Stimulated activated CD4-positive, alpha-beta T cell treated with anti-CD3 and anti-CD28 coated beads, Interleukin-12 subunit alpha, Interleukin-12 subunit beta, amount 100 ng/mL, for 4 hours (primary cell): ENCODE measurements around the gene FANCL.
"Not testable (repeated sequence)": the region's sequence is repeated elsewhere in the genome, so short reads cannot be mapped to it uniquely, and the experiment has no call there.

ENCODE experiments used
- DNase-seq: peaks from one replicate; pipeline ENCODE4 v3.0.0-alpha.2; 2020

Gene FANCL

DNA sequence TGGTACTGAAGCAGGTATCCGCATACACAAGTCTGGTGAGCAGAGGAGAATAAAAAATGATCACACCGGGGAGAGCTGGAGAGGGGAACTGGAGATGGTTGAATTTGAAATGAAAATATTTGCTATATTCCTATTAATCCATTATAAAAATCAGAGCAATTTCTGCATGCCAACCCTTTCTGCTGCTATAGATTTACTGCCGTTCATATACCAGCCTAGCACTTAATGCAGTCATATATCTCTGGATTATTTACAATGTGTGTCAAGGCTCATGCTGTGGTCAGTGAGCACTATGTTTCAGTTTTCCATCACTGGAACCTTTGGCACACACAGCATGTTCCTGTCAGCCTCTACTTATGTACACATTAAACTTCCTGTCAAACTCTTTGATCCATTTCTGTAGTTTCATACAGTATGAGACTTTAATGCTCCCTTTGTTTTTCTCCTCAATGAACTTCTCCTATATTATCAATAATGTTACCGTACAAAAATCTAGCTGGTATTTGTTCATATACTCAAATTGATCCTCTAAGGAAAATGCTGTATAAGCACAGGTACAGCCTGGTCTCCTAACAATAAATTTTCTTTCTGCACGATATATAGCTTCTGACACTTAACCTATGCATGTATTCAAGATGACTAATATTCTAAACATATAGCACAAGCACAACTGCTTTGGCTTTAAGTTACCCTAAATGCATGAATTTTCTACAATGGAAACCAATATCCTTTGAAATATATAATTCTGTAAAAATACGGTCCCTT lies 36.7 kb downstream of the FANCL start:
- DNase-seq: no peak

DNA sequence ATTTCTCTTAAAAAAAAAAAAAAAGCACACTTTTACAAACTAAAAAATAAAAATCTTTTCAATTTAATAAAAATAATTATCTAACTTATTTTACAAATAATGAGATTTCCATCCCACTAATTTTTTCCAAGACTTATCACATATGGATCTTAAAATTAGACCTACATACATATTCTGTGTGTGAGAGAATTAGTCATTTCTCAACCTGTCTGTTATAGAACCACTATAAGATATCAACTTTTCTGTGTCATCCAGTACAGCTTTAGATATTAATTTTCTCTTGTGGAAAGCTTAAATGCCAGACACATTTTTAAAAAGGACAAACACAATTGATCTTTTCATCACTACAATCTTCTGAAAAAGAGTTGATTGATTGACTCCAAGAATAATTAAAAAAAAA lies 38.1 kb downstream of the FANCL start:
- no peak for DNase-seq

DNA sequence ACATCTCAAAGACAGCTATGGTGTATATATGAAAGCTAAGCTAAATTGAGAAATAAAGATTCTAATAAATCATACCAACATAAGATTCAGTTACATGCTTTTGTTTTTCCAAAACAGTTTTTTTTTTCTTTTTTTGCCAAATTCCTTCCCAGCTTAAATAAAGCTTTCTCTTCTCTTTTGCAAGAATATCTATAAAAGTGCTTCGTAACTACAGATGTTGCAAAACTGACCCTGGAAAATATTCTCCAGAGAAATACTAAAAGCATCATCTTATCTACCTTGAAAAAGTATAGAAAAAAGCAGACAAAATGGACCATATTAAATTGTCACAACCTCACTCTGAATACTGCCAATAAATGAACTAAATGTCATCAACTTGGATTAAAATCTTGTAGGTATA lies 38.7 kb downstream of the FANCL start:
- no peak for DNase-seq

DNA sequence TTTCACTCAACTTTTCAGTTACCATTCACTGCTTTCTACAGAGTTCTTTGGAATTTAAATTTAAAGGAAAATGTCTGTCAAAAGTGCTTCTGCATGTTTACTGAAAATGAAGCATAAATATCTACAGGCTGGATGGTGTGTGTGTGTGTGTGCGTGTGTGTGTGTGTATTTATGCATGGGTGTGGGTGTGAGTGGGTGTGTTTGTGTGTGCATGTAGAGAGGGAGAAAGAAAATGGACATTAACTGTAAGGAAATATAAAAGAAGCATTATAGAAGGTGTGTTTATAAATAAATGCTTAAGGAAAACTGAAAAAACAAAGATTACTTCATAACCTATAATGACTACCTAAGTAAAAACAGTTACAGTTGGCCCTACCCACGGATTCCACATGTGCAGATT lies 43.2 kb downstream of the FANCL start:
- no peak for DNase-seq

DNA sequence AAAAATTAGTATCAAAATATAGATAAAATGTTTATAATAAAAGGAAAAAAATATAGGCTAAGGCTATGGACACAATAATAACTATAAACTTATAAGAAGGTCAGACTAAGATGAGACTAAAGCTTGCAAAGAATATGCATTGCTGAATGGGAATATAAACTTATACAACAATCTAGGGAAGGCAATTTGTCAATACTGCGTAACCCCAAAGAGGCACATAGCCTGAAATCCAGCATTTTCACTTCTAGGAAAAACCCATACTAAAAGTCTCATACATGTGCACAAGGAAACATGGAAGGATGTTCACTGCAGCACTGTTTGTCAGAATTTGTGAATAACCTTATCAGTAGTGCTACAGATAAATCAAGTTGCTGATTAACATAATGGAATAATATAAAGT lies 45.5 kb downstream of the FANCL start:
- no peak for DNase-seq

DNA sequence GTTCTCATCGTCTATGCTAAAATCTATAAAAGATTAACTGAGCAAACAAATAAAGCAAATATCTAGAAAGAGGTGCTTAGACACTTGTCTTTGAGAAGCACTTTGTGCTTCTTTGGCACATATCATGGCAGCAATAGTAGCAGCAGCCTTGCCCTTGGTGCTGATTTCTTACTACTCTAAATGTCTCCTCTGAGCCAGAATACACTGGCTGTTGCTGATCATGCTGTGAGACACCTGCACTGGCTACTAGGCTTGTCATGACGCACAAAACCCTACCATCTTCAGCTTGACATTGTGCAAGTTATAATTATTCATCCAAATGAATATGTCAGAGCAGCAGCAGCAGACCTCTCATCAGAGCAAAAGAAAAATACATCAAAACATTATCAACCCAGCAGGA lies 46.7 kb downstream of the FANCL start:
- DNase-seq: no peak

DNA sequence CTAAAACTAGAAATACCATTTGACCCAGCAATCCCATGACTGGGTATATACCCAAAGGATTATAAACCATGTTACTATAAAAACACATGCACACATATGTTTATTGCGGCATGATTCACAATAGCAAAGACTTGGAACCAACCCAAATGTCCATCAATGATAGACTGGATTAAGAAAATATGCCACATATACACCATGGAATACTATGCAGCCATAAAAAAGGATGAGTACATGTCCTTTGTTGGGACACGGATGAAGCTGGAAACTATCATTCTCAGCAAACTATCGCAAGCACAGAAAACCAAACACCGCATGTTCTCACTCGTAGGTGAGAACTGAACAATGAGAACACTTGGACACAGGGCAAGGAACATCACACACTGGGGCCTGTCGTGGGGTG lies 54.1 kb downstream of the FANCL start:
- DNase-seq: not testable (repeated sequence)

DNA sequence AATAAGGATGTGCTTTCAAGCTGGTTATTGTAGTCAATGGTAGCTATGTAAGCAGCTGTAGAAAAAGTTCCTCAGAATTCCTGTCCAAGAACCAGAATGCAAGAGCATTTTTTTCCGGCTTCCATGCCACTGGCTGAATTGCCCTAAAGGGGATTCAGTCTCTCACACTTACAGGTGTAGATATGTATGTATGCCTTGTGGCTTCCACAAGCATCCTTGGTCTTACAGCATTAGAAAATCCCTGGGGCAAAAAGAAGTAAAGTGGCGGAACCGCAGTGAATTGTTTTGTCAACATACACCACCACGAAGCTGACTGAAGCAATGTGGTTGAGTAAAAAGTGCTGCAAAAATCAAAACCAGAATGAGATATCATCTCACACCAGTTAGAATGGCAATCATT lies 54.6 kb downstream of the FANCL start:
- no peak for DNase-seq

DNA sequence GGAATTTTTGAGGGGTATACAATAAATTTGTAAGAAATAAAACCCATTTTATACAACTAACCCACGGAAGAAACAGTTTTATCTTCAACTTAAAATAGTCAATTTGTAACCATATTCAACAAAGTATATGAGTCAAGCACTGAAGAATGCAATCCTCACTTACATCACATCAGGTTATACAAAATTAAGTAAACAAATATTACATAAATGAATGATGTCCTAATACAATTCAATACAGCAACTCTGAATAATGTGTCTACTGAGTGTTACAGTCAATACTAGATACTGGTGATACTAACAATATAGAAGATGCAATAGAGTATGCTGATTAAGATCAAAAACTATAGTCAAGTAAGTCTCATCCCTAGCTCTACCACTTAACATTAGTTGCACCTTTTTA lies 58.6 kb downstream of the FANCL start:
- no peak for DNase-seq

DNA sequence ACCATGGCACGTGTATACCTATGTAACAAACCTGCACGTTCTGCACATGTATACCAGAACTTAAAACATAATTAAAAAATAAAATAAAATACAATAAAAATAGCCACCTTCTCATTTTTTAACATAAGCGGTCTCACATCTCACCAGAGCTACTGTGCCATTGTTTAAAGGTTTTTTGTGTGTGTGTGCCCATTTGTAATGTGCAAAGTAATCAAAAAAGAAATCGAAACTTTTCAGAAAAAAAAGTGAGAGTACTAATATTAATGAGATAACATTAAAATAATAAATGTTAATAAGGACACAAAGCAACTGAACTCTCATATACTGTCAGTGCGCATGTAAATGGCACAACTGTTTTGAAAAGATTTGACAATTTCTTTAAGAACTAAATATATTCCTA lies 60.5 kb downstream of the FANCL start:
- no peak for DNase-seq

DNA sequence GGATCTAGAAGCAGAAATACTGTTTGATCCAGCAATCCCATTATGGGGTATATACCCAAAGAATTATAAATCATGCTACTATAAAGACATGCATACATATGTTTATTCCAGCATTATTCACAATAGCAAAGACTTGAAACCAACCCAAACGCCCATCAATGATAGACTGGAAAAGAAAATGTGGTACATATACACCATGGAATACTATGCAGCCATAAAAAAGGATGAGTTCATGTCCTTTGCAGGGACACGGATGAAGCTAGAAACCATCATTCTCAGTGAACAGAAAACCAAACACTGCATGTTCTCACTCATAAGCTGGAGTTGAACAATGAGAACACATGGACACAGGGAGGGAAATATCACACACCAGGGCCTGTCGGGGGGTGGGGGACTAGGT lies 61.0 kb downstream of the FANCL start:
- not testable (repeated sequence) for DNase-seq

DNA sequence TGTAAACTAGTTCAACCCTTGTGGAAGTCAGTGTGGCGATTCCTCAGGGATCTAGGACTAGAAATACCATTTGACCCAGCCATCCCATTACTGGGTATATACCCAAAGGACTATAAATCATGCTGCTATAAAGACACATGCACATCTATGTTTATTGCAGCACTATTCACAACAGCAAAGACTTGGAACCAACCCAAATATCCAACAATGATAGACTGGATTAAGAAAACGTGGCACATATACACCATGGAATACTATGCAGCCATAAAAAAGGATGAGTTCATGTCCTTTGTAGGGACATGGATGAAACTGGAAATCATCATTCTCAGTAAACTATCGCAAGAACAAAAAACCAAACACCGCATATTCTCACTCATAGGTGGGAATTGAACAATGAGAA lies 63.9 kb downstream of the FANCL start:
- DNase-seq: not testable (repeated sequence)

DNA sequence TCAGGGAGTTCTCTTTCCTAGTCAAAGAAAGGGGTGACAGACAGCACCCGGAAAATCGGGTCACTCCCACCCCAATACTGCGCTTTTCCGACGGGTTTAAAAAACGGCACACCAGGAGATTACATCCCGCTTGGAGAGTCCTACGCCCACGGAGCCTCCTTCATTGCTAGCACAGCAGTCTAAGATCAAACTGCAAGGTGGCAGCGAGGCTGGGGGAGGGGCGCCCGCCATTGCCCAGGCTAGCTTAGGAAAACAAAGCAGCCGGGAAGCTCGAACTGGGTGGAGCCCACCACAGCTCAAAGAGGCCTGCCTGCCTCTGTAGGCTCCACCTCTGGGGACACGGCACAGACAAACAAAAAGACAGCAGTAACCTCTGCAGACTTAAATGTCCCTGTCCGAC lies 69.3 kb downstream of the FANCL start:
- not testable (repeated sequence) for DNase-seq

DNA sequence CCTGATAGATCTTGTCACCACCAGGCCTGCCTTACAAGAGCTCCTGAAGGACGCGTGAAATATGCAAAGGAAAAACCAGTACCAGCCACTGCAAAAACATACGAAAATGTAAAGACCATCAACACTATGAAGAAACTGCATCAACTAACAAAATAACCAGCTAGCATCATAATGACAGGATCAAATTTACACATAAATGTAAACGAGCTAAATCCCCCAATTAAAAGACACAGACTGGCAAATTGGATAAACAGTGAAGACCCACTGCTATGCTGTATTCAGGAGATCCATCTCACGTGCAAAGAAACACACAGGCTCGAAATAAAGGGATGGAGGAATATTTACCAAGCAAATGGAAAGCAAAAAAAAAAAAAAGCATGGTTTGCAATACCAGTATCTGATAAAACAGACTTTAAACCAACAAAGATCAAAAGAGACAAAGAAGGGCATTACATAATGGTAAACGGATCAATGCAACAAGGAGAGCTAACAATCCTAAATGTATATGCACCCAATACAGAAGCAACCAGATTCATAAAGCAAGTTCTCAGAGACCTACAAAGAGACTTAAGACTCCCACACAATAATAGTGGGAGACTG lies 70.7 kb downstream of the FANCL start:
- not testable (repeated sequence) for DNase-seq

DNA sequence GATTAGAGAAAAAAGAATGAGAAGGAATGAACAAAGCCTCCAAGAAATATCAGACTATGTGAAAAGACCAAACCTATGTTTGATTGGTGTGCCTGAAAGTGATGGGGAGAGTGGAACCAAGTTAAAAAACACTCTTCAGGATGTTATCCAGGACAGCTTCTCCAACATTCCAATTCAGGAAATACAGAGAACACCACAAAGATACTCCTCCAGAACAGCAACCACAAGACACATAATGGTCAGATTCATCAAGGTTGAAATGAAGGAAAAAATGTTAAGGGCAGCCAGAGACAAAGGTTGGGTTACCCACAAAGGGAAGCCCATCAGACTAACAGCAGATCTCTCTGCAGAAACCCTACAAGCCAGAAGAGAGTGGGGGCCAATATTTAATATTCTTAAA lies 71.3 kb downstream of the FANCL start:
- DNase-seq: not testable (repeated sequence)

DNA sequence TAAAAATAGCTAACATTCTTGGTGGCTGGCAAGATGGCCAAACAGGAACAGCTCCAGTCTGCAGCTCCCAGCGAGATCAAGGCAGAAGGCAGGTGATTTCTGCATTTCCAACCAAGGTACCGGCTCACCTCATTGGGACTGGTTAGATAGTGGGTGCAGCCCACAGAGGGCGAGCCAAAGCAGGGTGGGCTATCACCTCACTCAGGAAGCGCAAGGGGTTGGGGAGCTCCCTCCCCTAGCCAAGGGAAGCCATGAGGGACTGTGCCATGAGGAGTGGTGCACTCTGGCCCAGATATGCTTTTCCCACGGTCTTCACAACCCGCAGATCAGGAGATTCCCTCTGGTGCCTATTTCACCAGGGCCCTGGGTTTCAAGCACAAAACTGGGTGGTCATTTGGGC lies 73.0 kb downstream of the FANCL start:
- not testable (repeated sequence) for DNase-seq

DNA sequence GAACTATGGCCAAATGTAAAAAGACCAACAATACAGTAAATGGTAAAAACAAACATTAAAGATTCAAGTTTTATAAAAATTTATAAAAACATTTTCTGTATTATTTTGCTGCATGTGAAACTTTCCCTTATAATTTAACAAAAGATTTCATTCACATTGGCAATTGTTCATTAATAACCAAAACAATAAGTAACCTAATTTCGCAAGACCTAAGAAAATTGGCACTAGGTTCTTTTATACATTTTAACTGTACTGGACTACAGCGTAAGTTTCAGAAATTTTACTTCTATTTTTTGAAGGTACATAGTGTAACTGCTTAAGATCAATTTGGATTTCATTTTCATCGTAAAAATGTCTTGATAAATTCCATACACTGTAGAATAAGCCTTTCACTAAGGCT lies 77.2 kb downstream of the FANCL start:
- DNase-seq: no peak

DNA sequence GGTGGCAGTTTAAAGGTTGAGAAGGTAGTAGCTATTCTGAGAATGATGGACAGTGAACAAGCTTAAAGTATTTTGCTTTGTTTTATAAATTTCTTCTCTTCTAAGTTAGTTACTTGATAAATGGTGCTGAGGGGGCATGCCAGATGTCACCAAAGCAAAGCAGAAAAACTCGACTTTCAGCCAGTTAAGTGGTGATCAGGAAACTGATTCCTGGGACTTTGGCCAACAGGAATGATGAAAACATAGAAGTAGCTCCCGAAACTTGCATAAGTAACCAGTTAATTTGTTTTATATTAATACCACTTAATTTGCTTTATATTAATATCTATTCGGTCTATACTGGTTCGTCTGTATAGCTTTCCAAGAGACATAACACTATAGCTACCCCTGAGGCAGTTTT lies 82.6 kb downstream of the FANCL start:
- no peak for DNase-seq

DNA sequence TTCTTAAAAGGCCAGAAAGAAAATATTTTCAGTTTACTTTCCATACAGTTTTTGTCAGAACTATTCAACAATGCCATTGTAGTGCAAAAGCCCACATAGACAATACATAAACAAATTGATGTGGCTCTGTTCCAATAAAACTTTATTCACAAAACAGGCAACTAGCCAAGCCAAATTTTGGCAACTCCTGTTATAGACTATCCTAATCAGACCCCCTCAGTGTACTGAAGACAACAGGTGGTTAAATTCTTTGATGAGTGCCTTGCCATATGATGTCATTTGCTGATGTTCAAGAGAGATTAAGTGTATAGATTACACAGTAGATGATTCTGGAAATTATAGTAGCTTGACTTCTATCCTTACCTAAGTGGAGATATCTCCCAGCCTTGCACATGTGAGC lies 83.4 kb downstream of the FANCL start:
- DNase-seq: no peak

DNA sequence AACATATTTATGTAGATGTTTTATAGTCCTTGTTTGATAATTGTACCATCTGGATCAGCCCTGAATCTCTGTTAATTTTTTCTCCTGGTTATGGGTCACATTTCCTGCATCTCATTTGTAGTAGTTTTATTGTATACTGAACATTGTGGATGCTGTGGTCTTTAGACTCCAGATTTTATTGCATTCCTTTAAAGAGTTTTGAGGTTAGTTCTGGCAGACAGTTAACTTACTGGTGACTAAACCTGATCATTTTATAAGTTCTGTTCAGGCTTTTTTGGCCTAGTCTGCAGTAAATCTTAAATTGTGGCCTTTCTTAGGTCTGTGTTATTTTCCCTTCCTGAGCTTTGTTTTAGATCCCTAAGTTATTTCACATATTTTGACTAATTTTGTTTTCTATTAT lies 84.3 kb downstream of the FANCL start:
- no peak for DNase-seq

DNA sequence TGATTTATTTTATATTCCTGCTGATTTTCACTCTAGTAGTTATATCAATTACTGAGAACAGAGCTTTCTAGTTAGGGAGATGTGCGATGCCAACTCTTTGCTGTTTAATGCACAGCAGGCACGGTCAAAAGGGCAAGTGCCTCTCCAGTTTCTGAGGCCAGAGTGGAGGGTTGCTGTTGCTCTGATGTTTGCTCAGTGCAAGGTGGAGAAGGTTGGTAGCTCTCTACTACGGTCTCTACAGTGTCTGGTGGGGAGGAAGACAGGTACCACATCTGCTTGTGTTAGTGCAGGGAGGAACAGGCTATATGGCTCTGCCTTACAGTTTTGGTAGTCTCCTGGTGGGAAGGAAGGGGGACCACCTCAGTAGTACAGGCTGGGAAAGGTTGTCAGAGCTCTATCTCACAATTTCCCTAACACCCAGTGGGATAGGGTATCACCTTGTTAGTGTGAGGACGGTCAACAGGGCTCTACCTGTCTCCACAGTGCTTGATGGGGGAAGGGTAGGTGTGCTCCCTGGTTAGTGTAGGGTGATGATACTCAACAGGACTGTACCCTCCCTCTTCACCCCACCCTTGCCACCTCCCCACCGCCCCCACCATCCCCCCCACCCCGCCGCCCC lies 85.9 kb downstream of the FANCL start:
- no peak for DNase-seq

DNA sequence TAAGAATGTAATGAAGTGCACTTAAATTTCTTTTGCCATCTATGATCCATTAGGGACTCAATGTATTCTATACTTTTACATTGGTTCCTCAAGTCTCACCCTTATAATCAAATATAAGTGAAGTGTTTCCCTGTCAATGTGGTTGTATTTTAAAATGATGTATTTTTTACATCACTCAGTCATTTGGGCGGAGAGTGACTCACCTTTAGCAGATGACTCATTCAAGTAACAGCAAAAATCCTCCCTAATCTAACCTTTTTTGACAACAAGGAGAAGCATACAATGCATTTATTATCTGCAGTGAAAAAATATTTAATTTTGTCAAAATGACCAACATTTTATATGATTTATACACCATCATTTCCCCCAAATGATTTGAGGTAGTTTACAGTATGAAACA lies 94.4 kb downstream of the FANCL start:
- DNase-seq: no peak

DNA sequence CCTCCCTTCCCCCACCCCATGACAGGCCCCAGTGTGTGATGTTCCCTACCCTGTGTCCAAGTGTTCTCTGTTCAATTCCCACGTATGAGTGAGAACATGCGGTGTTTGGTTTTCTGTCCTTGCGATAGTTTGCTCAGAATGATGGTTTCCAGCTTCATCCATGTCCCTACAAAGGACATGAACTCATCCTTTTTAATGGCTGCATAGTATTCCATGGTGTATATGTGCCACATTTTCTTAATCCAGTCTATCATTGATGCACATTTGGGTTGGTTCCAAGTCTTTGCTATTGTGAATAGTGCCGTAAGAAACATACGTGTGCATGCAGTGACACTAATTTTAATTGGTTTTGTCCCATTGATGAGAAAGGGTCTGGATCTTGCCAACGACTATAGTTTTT lies 95.4 kb downstream of the FANCL start:
- DNase-seq: not testable (repeated sequence)

DNA sequence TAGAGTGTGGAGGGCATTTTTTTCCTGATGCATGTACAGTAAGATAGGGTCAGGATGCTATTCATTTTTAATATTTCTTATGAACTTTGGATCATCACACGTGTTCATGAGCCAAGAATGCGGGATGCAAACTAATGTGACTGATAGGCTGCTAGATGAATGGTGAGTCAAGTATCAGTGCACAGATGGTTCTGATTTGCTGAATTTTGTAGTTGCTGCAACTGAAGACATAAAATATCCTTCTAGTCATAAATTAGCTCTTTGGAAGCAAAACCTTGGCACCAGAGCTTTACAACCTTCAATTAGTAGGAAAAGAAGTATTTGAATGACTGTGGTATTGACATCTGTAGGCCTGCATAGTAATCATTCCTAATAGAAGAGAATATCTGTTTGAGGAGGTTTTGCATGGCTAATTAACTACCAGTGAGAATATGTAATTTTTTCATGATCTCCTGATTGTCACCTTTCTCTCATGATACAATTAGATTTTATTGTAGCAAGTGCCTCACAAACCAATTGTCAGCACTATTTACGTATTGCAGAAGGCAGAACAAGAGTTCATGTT lies 100.5 kb downstream of the FANCL start:
- no peak for DNase-seq
